Neural progenitor cell (in vitro differentiated cells): ENCODE measurements around the gene EPS8. TPM values are rescaled to one million over a fixed set of nuclear protein-coding genes. Genes with fewer than 3 reads are reported as not detected.

Source experiments
- DNase-seq: peaks from one replicate; pipeline ENCODE4 v3.0.0-alpha.2; 2016; ENCODE audit warnings: low spot score
- H2AFZ ChIP-seq: fragments of 200-600 bp; sonication (generic); replicated peaks from 2 replicates; pipeline ENCODE4 v1.6.1; 2016; ENCODE audit warnings: antibody characterized with exemption
- H3F3A ChIP-seq: fragments of 200-600 bp; sonication (generic); 2 replicates; pipeline ENCODE4 v1.6.1; 2016; ENCODE audit warnings: antibody characterized with exemption, low read depth
- H3K27ac ChIP-seq: fragments of 200-600 bp; sonication (generic); 2 replicates; pipeline ENCODE4 v1.5.1; 2016; ENCODE audit warnings: mild to moderate bottlenecking
- H3K27me3 ChIP-seq: fragments of 200-600 bp; sonication (generic); 2 replicates; pipeline ENCODE4 v1.6.1; 2016; ENCODE audit warnings: mild to moderate bottlenecking, moderate library complexity
- H3K36me3 ChIP-seq: fragments of 200-600 bp; sonication (generic); 2 replicates; pipeline ENCODE4 v1.5.1; 2016
- H3K4me1 ChIP-seq: fragments of 200-600 bp; sonication (generic); 2 replicates; pipeline ENCODE4 v1.6.1; 2016; ENCODE audit warnings: mixed run types
- H3K4me2 ChIP-seq: fragments of 200-600 bp; sonication (generic); 2 replicates; pipeline ENCODE4 v1.6.1; 2016
- H3K4me3 ChIP-seq: fragments of 200-600 bp; sonication (generic); 2 replicates; pipeline ENCODE4 v1.5.1; 2016
- H3K79me2 ChIP-seq: fragments of 200-600 bp; sonication (generic); 2 replicates; pipeline ENCODE4 v1.6.1; 2016; ENCODE audit warnings: low read depth
- H3K9ac ChIP-seq: fragments of 200-600 bp; sonication (generic); 2 replicates; pipeline ENCODE4 v1.6.1; 2016
- H3K9me3 ChIP-seq: fragments of 200-600 bp; sonication (generic); 2 replicates; pipeline ENCODE4 v1.5.1; 2016; ENCODE audit warnings: low read depth
- H4K20me1 ChIP-seq: fragments of 200-600 bp; sonication (generic); 2 replicates; pipeline ENCODE4 v1.6.1; 2016; ENCODE audit warnings: low read depth
- H3K27ac Mint-ChIP-seq: 3 replicates; pipeline ENCODE4 v1.8.0; 2021; ENCODE audit warnings: mixed read lengths
- H3K27me3 Mint-ChIP-seq: 2 replicates; pipeline ENCODE4 v1.8.0; 2022; ENCODE audit warnings: low read depth, mild to moderate bottlenecking, inconsistent platforms, moderate library complexity, mixed read lengths; ENCODE audit not compliant: insufficient read depth
- H3K36me3 Mint-ChIP-seq: 3 replicates; pipeline ENCODE4 v1.8.0; 2021; ENCODE audit warnings: mixed read lengths
- H3K4me1 Mint-ChIP-seq: 3 replicates; pipeline ENCODE4 v1.8.0; 2021; ENCODE audit warnings: mixed read lengths
- H3K4me3 Mint-ChIP-seq: 3 replicates; pipeline ENCODE4 v1.8.0; 2021; ENCODE audit warnings: mild to moderate bottlenecking, moderate library complexity, mixed read lengths
- H3K9me3 Mint-ChIP-seq: 3 replicates; pipeline ENCODE4 v1.8.0; 2020; ENCODE audit warnings: mixed read lengths
- EZH2 ChIP-seq: fragments of 200-600 bp; sonication (generic); IDR thresholded peaks from 2 replicates; pipeline ENCODE4 v1.6.1; 2017; ENCODE audit warnings: antibody characterized with exemption, mild to moderate bottlenecking, moderate library complexity
- EZH2phosphoT487 ChIP-seq: fragments of 200-600 bp; sonication (generic); IDR thresholded peaks from 2 replicates; pipeline ENCODE4 v1.6.1; 2017; ENCODE audit warnings: antibody characterized with exemption
- total RNA-seq: library from RNA; depleted of rRNA; stranded (reverse); fragments of >200 nt; gene quantifications from 2 replicates; pipeline ENCODE4 v1.2.3, GENCODE V29; 2015; ENCODE audit warnings: low replicate concordance
- TF ChIP-seq, protein P1 (sequence below): fragments of 200-600 bp; sonication (generic); IDR thresholded peaks from 2 replicates; pipeline ENCODE4 v1.5.1; 2017; ENCODE audit warnings: antibody characterized with exemption, mild to moderate bottlenecking

The EPS8 gene
- total RNA-seq, 1 donor from 2014 or later = 17.0 TPM

GRCh38 chr12:15581006-15581405 lies 208.2 kb downstream of the EPS8 start:
- Histone ChIP-seq H3K4me1 (peaks cover 12% of the 10 kb centered on the region), H3K27ac (no peak overlapping the region), H3K4me2 (no peak overlapping the region), H3K4me3 (no peak overlapping the region), H3K36me3 (no peaks in the 10 kb centered on the region), H3K9me3 (no peaks in the 10 kb centered on the region), H3K27me3 (no peaks in the 10 kb centered on the region), H4K20me1 (no peaks in the 10 kb centered on the region), H3K79me2 (no peaks in the 10 kb centered on the region), H3K9ac (no peak overlapping the region), H3F3A (no peaks in the 10 kb centered on the region), H2AFZ (no peak overlapping the region)
- Mint-ChIP-seq H3K4me1 (peaks cover 6% of the 10 kb centered on the region), H3K4me3 (no peak overlapping the region), H3K27ac (no peak overlapping the region), H3K9me3 (peaks cover 3% of the 10 kb centered on the region), H3K27me3 (no peaks in the 10 kb centered on the region), H3K36me3 (peaks cover 3% of the 10 kb centered on the region)
- no peak for DNase-seq
- TF ChIP-seq EZH2phosphoT487 (no peak), EZH2 (no peak)
- TF ChIP-seq, protein P1, sequence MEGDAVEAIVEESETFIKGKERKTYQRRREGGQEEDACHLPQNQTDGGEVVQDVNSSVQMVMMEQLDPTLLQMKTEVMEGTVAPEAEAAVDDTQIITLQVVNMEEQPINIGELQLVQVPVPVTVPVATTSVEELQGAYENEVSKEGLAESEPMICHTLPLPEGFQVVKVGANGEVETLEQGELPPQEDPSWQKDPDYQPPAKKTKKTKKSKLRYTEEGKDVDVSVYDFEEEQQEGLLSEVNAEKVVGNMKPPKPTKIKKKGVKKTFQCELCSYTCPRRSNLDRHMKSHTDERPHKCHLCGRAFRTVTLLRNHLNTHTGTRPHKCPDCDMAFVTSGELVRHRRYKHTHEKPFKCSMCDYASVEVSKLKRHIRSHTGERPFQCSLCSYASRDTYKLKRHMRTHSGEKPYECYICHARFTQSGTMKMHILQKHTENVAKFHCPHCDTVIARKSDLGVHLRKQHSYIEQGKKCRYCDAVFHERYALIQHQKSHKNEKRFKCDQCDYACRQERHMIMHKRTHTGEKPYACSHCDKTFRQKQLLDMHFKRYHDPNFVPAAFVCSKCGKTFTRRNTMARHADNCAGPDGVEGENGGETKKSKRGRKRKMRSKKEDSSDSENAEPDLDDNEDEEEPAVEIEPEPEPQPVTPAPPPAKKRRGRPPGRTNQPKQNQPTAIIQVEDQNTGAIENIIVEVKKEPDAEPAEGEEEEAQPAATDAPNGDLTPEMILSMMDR = no peak

GRCh38 chr12:15580431-15580830 lies 208.8 kb downstream of the EPS8 start:
- peaks cover 10% of the 10 kb centered on the region for H3K4me1 ChIP-seq
- Mint-ChIP-seq H3K4me3 (no peak overlapping the region), H3K27me3 (no peaks in the 10 kb centered on the region), H3K4me1 (peaks cover 6% of the 10 kb centered on the region), H3K27ac (no peak overlapping the region), H3K9me3 (peaks cover 3% of the 10 kb centered on the region), H3K36me3 (peaks cover 3% of the 10 kb centered on the region)
- H3K9ac ChIP-seq = no peak overlapping the region
- DNase-seq = no peak
- no peak overlapping the region for H3K27ac ChIP-seq
- H4K20me1 ChIP-seq = no peaks in the 10 kb centered on the region
- TF ChIP-seq, protein P1 = no peak
- no peak for TF ChIP-seq EZH2phosphoT487
- TF ChIP-seq EZH2 = no peak
- H2AFZ ChIP-seq = no peak overlapping the region
- no peak overlapping the region for H3K4me3 ChIP-seq
- H3K79me2 ChIP-seq = no peaks in the 10 kb centered on the region
- no peaks in the 10 kb centered on the region for H3K27me3 ChIP-seq
- H3K4me2 ChIP-seq = no peak overlapping the region
- no peaks in the 10 kb centered on the region for H3K9me3 ChIP-seq
- H3F3A ChIP-seq = no peaks in the 10 kb centered on the region
- H3K36me3 ChIP-seq = no peaks in the 10 kb centered on the region

DNA sequence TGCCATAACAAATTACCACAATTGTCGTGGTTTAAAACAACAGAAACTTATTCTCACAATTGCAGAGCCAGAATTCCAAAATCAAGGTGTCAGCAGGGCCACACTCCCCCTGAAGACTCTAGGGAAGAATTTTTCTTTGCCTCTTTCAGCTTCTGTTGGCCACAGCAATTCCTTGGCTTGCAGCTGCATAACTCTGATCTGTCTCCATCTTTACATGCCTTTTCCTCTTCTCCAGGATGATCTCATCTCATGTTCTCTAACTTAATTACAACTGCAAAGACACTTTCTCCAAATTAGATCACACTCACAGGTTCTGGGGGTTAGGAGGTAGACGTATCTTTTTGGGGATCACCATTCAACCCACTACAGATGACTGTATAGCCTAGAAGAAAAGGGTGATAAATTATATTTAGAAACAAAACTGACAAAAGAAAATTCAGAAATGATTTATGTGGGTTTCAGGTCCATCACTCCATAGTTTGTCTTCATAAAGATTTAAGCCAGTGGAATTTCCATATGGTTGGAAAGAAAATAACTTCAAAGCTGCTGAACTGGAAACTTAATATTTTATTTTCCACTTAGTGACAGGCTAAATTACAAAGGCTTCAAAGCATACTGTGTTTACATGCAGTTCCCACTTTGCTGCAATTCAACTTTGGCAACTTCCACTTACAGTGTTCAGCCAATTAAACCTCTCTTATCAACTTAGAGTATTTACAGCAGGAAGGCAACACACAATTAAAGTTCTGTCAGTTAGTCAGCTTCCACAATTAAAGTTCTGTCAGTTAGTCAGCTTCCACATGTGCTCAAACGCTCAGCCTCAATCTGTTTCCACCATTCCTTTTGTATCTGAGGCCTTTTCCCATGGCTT lies 213.3 kb downstream of the EPS8 start:
- no peak overlapping the region for H3K4me2 ChIP-seq
- H4K20me1 ChIP-seq = no peaks in the 10 kb centered on the region
- H3K9me3 ChIP-seq = no peaks in the 10 kb centered on the region
- H2AFZ ChIP-seq = no peak overlapping the region
- no peak overlapping the region for H3K4me3 Mint-ChIP-seq
- no peak overlapping the region for H3K4me3 ChIP-seq
- H3K4me1 ChIP-seq = peaks cover 2% of the 10 kb centered on the region
- DNase-seq = no peak
- H3K36me3 Mint-ChIP-seq = no peaks in the 10 kb centered on the region
- no peak overlapping the region for H3K9ac ChIP-seq
- no peaks in the 10 kb centered on the region for H3K27me3 ChIP-seq
- H3F3A ChIP-seq = no peaks in the 10 kb centered on the region
- H3K36me3 ChIP-seq = no peaks in the 10 kb centered on the region
- H3K27ac Mint-ChIP-seq = no peak overlapping the region
- H3K27me3 Mint-ChIP-seq = no peaks in the 10 kb centered on the region
- H3K27ac ChIP-seq = no peak overlapping the region
- H3K4me1 Mint-ChIP-seq = no peaks in the 10 kb centered on the region
- H3K9me3 Mint-ChIP-seq = no peaks in the 10 kb centered on the region
- TF ChIP-seq, protein P1 = no peak
- no peak for TF ChIP-seq EZH2
- TF ChIP-seq EZH2phosphoT487 = no peak
- no peaks in the 10 kb centered on the region for H3K79me2 ChIP-seq
